Activated CD4-positive, alpha-beta T cell treated with anti-CD3 and anti-CD28 coated beads, Interleukin-2, Interleukin-6, amounts not matched to agents 100 ng/mL and 50 ng/mL, durations not matched to agents 16 hours and 8 hours (primary cell): ENCODE data around the gene GDPD1.
"Not testable (repeated sequence)": the region's sequence is repeated elsewhere in the genome, so short reads cannot be mapped to it uniquely, and the experiment has no call there.

Source experiments
- DNase-seq: peaks from one replicate; pipeline ENCODE4 v3.0.0-alpha.2; 2020

The GDPD1 gene

GRCh38 chr17:59254742-59255141, 34.4 kb downstream of the GDPD1 start:
- no peak for DNase-seq

DNA sequence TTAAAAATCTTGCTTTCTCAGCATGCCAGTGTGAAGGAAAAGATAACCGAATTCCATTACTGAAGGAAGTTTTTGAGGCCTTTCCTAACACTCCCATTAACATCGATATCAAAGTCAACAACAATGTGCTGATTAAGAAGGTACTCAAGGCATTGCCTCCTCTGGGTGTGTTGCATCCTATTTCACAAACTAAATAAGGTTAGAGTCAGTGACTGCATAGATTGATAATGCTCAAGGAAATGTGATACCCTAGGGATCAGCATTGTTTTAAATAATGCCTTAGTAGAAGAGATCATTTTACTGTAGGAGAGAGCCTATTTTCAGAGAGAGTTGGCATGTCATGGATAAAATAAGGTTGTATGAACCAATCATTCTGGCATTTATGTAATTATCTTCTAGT, 36.8 kb downstream of the GDPD1 start:
- no peak for DNase-seq

GRCh38 chr17:59260722-59261121, 40.4 kb downstream of the GDPD1 start:
- DNase-seq = no peak

DNA sequence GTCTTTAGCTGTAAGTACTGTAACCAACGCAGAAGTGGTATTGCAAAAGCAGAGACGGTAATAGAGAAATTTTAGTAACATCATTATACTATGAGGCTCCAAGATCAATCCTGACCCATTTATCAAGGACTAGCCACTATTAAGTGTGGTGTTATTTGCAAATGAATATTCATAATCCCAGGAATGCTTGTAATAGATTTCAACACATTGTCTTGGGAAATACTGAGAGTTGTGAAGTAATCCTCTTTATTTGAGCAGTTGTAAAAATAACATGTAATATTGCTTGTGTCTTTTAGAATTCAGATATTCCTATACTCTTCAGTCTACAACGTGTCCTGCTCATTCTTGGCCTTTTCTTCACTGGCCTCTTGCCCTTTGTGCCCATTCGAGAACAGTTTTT, 46.4 kb downstream of the GDPD1 start:
- no peak for DNase-seq

GRCh38 chr17:59267776-59268175, 47.5 kb downstream of the GDPD1 start:
- no peak for DNase-seq

GRCh38 chr17:59275618-59276017, 55.3 kb downstream of the GDPD1 start:
- DNase-seq = no peak

- DNase-seq = peak; percentile 3
These were observed 56.7 kb downstream of the GDPD1 start for GRCh38 chr17:59277031-59277430.

GRCh38 chr17:59278406-59278805, 58.1 kb downstream of the GDPD1 start:
- no peak for DNase-seq

- DNase-seq = no peak
These were observed 64.0 kb downstream of the GDPD1 start for GRCh38 chr17:59284317-59284716.

DNA sequence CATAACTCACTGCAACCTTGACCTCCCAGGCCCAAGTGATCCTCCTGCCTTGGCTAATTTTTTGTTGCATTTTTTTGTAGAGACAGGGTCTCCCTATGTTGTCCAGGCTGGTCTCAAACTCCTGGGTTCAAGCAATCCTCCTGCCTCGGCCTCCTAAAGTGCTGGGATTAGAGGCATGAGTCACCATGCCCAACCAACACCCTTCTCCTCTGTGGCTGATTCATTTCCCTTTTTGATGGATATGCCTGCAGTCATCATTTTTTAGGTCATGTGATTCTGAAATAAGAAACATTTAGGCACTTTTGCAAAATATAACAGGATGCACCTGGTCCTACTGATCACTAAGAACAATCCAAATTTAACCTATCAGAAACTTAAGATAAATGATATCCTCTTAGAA, 67.1 kb downstream of the GDPD1 start:
- peak; percentile 23 for DNase-seq

DNA sequence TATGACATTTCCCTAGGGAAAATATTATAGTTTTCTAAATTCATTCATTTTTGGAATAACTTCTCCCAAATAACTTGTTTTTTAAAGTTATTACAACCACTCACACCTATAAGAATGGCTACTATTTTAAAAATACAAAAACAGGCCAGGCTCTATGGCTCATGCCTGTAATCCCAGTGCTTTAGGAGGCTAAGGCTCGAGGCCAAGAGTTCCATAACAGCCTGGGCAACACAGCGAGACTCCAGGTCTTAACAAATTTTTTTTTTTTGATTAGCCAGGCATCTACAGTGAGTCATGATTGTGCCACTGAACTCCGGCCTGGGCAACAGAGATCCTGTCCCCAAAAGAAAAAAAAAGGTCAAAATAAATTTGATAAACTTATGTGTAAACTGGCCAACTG, 67.6 kb downstream of the GDPD1 start:
- no peak for DNase-seq

GRCh38 chr17:59289981-59290301, 69.6 kb downstream of the GDPD1 start:
- DNase-seq = no peak

- not testable (repeated sequence) for DNase-seq
These were observed 70.1 kb downstream of the GDPD1 start for GRCh38 chr17:59290302-59290998.

DNA sequence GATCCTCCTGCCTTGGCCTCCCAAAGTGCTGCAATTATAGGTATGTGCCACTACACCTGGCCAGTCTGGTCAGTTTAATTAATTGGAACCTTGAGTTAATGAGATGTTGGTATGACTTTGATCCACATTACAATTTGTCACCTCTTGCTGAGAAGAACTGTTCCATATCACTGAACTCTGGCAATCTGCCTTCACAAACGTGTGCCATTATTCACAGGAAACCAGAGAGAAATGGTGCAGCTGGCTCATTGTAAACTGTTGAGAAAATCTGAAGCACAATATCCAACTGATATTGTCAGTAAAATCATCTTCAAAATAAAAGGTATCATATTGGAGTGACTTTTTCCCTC, 71.8 kb downstream of the GDPD1 start:
- no peak for DNase-seq

DNA sequence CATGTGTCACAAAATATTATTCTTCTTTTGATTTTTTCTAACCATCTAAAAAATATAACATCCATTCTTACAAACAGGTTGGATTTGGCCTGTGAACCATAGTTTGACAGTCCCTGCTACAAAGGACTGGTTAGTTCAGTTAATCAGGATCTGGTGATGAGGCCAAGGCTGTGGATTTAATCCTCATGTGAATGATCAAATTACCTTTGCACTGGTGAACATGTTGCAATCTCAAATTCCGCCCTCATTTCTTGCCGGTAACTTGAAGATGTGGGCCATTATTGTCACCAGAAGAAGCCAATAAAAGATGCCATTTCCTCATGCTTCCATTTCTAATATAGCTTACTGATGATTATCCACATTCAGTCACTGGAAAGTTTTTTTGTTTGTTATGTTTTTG, 75.9 kb downstream of the GDPD1 start:
- no peak for DNase-seq

GRCh38 chr17:59298521-59298920, 78.2 kb downstream of the GDPD1 start:
- no peak for DNase-seq

GRCh38 chr17:59299400-59300092, 79.2 kb downstream of the GDPD1 start:
- DNase-seq = no peak

DNA sequence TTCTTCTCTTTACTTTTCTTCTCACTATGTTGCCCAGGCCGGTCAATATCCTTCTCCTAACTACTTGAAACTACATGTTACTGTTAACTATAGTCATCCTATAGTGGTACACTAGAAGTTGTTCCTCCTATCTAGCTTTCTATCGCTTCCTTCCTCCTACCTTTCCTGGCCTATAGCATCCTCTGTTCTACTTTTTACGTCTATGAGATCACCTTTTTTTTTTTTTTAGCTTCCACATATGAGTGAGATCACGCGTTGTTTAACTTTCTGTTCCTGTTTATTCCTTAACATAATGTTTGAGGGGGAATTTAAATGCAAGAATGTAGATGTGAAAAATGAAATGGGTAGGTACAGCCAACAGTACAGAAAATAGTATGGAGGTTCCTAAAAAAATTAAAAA, 80.6 kb downstream of the GDPD1 start:
- DNase-seq = no peak

DNA sequence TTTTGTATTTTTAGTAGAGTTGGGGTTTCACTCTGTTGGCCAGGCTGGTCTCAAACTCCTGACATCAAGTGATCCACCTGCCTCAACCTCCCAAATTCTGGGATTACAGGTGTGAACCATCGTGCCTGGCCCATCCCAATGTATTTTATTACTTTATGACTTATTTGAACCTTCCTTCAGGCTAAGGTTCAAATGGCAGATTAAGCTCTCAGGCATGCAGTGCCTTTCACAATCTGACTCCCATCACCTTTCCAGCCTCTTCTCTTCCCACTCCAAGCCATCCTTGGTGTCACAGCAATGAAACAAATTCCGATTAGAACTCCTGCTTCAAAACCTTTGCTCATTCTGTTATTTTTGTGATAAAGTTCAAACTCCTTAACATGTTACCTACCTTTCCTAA, 84.5 kb downstream of the GDPD1 start:
- no peak for DNase-seq

DNA sequence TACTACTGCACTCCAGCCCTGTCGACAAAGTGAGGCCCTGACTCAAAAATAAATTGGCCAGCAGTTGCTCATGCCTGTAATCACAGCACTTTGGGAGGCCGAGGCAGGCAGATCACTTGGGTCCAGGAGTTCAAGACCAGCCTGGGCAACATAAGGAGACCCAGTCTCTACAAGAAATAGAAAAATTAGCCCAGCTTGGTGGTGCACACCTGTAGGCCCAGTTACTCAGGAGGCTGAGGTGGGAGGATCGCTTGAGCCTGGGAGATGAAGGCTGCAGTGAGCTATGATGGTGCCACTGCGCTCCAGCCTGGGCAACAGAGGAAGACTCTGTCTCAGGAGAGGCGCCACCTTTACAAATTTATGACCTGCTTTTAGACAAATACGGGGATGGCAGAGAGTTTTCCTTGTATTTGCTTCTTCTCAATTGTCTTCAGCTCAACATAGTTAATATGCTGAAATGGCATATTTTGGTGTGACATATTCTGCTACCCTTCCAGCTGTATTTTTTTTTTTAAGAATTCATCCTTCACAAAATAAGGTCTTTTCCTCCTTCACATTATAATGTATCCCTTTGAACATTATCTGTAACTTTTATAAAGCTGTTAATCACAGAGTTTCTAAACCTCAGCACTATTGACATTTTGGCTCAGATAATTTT, 90.1 kb downstream of the GDPD1 start:
- no peak for DNase-seq

DNA sequence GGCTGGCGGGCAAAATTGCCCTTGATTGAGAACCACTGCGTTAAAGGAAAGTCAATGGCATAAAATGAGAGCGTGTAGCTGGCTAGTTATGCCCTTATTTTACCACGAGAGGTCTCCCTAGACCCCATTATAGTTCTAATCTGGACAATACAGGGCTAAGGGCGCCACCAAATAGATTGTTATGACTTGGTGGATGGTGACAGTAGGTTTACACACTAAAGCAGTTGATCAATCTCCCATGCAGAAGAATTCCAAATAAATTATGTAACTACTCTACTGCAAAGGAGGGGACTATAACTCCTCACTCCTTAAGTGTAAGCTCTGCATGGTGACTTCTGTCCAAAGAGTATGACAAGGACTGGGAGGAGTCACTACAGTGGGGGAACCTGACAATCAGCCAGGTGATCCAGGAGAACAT, 90.7 kb downstream of the GDPD1 start:
- peak; percentile 84 for DNase-seq

- not testable (repeated sequence) for DNase-seq
These were observed 91.2 kb downstream of the GDPD1 start for GRCh38 chr17:59311521-59311920.

GRCh38 chr17:59315866-59316265, 95.6 kb downstream of the GDPD1 start:
- no peak for DNase-seq
